GM18873 (cell line): Measurements from ENCODE around the gene CTNNAL1.
"Not testable (repeated sequence)": the region's sequence is repeated elsewhere in the genome, so short reads cannot be mapped to it uniquely, and the experiment has no call there.

Source experiments
- ATAC-seq: cut with Tn5 transposase; IDR thresholded peaks from one replicate; pipeline ENCODE4 v1.9.1; 2021; ENCODE audit warnings: mild to moderate bottlenecking, moderate library complexity, moderate number of reproducible peaks; ENCODE audit not compliant: unreplicated experiment, low FRiP score

CTNNAL1 gene

GRCh38 chr9:109012876-109013678 is at the start of gene CTNNAL1:
Gene CTNNAL1 (minus strand): TSS chr9:109013499. CDS start chr9:109013442, 57 bp downstream.
- ATAC-seq: peak; percentile 50

GRCh38 chr9:109062543-109062942 is 49.2 kb upstream of the CTNNAL1 start:
- ATAC-seq: no peak

- no peak for ATAC-seq
These were observed 46.9 kb upstream of the CTNNAL1 start for GRCh38 chr9:109060191-109060590.

DNA sequence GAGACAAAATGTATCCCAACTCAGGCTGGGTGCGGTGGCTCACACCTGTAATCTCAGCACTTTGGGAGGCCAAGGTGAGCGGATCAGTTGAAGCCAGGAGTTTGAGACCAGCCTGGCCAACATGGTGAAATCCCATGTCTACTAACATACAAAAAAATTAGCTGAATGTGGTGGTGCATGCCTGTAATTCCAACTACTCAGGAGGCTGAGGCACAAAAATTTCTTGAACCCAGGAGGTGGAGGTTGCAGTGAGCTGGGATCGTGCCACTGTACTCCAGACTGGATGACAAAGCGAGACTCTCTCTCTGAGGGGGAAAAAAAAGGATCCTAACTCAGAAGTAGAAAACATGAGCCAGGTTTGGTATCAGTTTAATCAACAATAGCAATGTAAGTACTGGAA is 39.8 kb upstream of the CTNNAL1 start:
- ATAC-seq: not testable (repeated sequence)

DNA sequence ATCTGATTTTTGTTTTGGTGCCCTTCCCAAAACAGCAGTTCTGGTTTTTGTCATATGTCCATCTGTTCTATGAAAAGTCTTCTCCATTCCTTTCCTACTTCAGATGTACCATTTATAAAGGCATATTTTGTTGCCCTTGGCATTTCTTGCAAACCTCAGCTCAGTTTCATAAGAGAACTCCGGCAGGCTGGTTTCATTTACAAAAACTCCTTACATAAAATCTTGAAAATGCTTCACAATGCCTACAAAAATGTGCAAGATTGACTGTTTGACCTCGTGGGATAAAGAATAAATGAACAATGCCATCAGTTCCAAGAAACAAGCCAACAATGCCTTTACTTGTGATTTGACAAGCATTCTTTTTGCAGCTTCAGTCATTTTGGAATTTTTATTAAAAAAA is 39.1 kb upstream of the CTNNAL1 start:
- no peak for ATAC-seq

- no peak for ATAC-seq
These were observed 38.4 kb upstream of the CTNNAL1 start for GRCh38 chr9:109051733-109052132.

- no peak for ATAC-seq
These were observed 37.1 kb upstream of the CTNNAL1 start for GRCh38 chr9:109050444-109050843.

DNA sequence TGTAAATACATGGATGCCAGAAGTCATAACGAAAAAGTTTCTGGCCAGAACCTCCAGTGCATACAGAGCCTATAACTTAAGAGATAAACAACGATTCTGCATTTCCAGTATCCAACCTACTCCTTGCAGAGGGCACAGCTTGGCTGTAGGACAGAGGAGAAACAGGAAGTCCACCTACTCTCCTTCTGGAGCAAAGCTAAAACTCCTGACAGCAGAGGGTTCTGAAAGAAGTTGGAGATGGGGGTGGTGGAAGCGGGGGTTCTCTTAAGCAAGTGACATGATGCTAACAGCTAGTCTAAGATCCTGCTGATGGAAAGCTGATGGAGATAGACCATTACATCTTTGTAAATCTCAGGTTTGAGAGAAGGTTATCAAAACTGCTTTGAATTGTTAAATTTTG is 35.5 kb upstream of the CTNNAL1 start:
- no peak for ATAC-seq

GRCh38 chr9:109047259-109047658 is 34.0 kb upstream of the CTNNAL1 start:
- no peak for ATAC-seq

DNA sequence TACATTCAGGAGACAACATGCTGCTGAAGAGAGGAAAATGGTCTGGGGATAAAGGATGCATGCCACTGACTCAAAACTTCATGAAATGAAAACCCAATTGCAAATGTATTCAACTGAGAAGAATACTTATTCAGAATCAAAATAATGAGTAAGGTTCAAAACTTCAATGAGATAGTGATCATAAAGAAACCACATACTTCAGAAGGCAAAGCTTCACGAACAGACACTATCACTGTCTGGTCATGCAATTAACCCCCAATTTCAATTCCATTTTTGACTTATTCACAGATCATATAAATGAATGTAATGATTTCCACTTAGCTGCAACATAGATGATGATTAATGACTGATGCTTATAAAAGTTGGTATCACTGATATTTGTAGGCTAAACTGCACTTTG is 33.0 kb upstream of the CTNNAL1 start:
- no peak for ATAC-seq

DNA sequence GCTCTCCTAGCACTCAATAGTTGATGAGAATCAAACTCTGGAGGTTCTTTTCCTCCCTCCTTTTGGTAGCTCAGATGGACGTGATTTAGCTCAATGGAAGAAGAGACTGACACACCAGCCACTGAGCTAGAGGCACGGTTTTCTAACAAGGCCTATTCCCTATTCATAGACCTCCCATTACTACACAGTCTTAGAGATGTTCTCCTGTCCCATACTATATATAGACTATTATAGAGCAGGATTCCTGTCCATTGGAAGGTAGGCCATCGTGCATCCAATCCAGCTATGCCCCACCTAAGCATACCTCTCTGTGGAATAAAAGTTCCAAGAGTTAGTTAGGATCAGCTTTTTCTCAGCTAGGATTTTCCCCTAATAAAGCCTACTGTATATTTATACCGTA is 30.3 kb upstream of the CTNNAL1 start:
- ATAC-seq: no peak

DNA sequence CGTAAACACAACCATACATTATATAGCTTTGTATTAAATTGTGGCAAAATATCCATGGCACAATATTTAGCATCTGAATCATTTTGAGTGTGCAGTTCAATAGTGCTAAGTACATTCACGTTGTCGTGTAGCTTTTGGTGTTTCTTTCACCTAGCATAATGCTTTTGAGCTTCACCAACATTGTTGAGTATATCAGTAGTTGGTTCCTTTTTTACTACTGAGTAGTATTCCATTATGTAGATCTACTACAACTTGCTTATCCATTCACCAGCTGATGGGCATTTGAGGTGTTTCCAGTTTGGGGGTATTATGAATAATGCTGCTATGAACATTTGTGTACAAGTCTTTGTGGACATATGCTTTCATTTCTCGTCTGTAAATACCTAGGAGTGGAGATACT is 27.3 kb upstream of the CTNNAL1 start:
- no peak for ATAC-seq

GRCh38 chr9:109039539-109039938 is 26.2 kb upstream of the CTNNAL1 start:
- ATAC-seq: no peak

GRCh38 chr9:109037946-109038715 is 24.8 kb upstream of the CTNNAL1 start:
- no peak for ATAC-seq

DNA sequence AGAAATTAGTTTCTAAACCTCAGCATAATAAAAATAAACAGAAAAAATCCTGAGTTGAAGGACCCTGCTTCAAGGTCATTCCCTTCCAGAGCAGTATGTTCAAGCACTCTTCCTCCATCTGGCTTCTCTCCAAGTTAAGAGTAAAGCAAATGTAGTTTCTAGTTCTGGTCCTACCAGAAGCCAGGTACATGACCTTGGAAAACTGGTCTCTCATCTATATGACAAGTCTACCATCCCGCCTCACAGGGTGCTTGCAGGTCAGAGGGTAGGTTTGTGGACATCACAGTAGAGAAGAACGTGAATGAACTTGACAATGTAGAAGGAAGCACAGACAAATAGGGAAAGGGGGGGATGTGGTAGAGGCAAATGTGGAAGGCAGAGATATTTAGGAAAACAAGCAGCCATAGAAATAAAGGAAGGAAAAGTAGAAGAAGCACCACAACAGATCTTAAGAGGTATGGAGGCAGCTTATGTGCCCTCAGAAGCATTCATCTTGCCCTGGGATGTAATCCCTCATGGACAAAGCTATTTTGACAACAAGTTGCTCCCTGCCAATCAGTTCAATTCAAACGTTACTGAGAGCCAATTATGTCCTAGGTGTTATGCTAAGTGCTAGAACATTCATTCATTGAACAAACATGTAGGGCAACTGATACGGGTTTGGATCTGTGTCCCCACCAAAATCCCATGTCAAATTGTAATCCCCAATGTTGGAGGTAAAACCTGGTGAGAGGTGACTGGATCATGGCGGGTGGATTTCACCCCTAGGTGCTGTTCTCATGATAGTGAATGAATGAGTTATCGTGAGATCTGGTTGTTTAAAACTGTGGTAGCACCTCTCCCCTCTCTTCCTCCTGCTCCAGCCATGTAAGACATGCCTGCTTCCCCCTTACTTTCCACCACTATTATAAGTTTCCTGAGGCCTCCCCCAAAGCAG is 23.7 kb upstream of the CTNNAL1 start:
- ATAC-seq: no peak

GRCh38 chr9:109035684-109036423 is 22.6 kb upstream of the CTNNAL1 start:
- ATAC-seq: no peak

GRCh38 chr9:109033941-109034700 is 20.8 kb upstream of the CTNNAL1 start:
- ATAC-seq: no peak

DNA sequence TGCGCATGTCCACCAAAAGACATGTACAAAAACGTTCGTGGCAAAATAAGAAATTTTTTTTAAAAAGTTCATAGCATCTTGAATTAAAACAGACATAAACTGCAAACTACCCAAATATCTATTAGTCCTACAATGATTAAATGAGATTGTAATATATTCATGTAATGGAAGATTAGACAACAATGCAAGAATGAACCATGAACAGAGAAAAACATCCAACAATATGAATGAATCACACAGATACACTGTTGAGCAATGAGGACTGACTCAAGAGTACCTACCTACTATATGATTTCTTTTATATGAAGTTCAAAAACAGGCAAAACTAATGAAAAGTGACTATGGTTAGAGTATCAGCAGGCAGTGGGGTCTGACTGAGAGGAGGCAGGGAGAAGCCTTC is 17.9 kb upstream of the CTNNAL1 start:
- no peak for ATAC-seq

- ATAC-seq: no peak
These were observed 17.1 kb upstream of the CTNNAL1 start for GRCh38 chr9:109030426-109030825.
